GM12878 (cell line): Measurements from ENCODE around the gene PSAP. TPM values are rescaled to one million over a fixed set of nuclear protein-coding genes. Genes with fewer than 3 reads are reported as not detected.

ENCODE experiments used
- ATAC-seq: fragments of 200-7000 bp; cut with Tn5 transposase; 3 replicates; pipeline ENCODE4 v1.9.1; 2020; ENCODE audit warnings: mild to moderate bottlenecking, moderate library complexity
- BruUV-seq: library from RNA; stranded (reverse); fragments of 400-500 nt; replicated peaks from 2 replicates; lab custom pipeline; 2021; lab: Mats Ljungman, UMichigan
- CTCF ChIA-PET: fragments of 300-600 bp; sonication (Branson Sonifier 250); formaldehyde crosslinking; extraction: SDS; loops from one replicate; lab custom pipeline; 2021; ENCODE audit warnings: inconsistent platforms; lab: Yijun Ruan, JAX
- POLR2A ChIA-PET: fragments of 350-600 bp; formaldehyde crosslinking; extraction: SDS; loops from one replicate; lab custom pipeline; 2021; ENCODE audit warnings: inconsistent platforms; lab: Charles Lee
- RAD21 ChIA-PET: fragments of 300-600 bp; sonication (Branson Sonifier 250); formaldehyde crosslinking; loops from one replicate; lab custom pipeline; 2023; ENCODE audit warnings: antibody characterized with exemption; ENCODE audit not compliant: unreplicated experiment; lab: Charles Lee
- SMC1A ChIA-PET: fragments of 300-600 bp; sonication (Branson Sonifier 250); formaldehyde crosslinking; loops from one replicate; lab custom pipeline; 2023; ENCODE audit not compliant: unreplicated experiment, uncharacterized antibody; lab: Charles Lee
- DNase-seq: peaks from one replicate; pipeline ENCODE4 v3.0.0-alpha.2; 2011; ENCODE audit warnings: low read depth, low spot score
- FAIRE-seq: peaks from 3 replicates; lab custom pipeline; 2011; peaks lifted over from hg19 to GRCh38; lab: Jason Lieb, UNC
- H2AFZ ChIP-seq: 2 replicates; pipeline ENCODE4 v1.6.0; 2011; ENCODE audit warnings: low read depth, low read length, control low read depth; ENCODE audit not compliant: control insufficient read depth
- H3K27ac ChIP-seq: 2 replicates; pipeline ENCODE4 v1.5.1; 2011; ENCODE audit warnings: control low read depth; ENCODE audit not compliant: control insufficient read depth, insufficient read depth
- H3K27me3 ChIP-seq, 2 experiments: replicated peaks in 1 of 2; 2 replicates each; pipeline versions ENCODE4 v1.6.0 to v1.6.1; 2011; ENCODE audit warnings: low read length in 1 of 2; ENCODE audit not compliant: control insufficient read depth in 2 of 2, insufficient read depth in 2 of 2
- H3K36me3 ChIP-seq, 2 experiments: 2 replicates each; pipeline ENCODE4 v1.5.1; 2011; ENCODE audit warnings: low read length in 1 of 2; ENCODE audit not compliant: control insufficient read depth in 2 of 2, insufficient read depth in 2 of 2
- H3K4me1 ChIP-seq: 2 replicates; pipeline ENCODE4 v1.6.1; 2011; ENCODE audit warnings: mild to moderate bottlenecking, low read length, moderate library complexity, mixed read lengths; ENCODE audit not compliant: control insufficient read depth, insufficient read depth
- H3K4me2 ChIP-seq: 2 replicates; pipeline ENCODE4 v1.6.0; 2011; ENCODE audit warnings: control low read depth; ENCODE audit not compliant: control insufficient read depth, insufficient read depth
- H3K4me3 ChIP-seq: fragments of 200-600 bp; sonication (generic); 2 replicates; pipeline ENCODE4 v1.5.1; 2016
- H3K79me2 ChIP-seq: 2 replicates; pipeline ENCODE4 v1.6.0; 2011; ENCODE audit warnings: low read length; ENCODE audit not compliant: control insufficient read depth, insufficient read depth
- H3K9ac ChIP-seq: 2 replicates; pipeline ENCODE4 v1.8.0; 2011; ENCODE audit warnings: low read length, control low read depth, mixed read lengths; ENCODE audit not compliant: control insufficient read depth, insufficient read depth
- H3K9me3 ChIP-seq: replicated peaks from 3 replicates; pipeline ENCODE4 v1.5.1; 2011; ENCODE audit warnings: mild to moderate bottlenecking, low read length; ENCODE audit not compliant: control insufficient read depth, insufficient read depth
- H4K20me1 ChIP-seq: 2 replicates; pipeline ENCODE4 v1.6.0; 2011; ENCODE audit not compliant: control insufficient read depth, insufficient read depth
- ATF7 ChIP-seq: fragments of 450-650 bp; IDR thresholded peaks from 2 replicates; pipeline ENCODE4 v1.6.1; 2016; ENCODE audit warnings: low read depth, mild to moderate bottlenecking
- CHD1 ChIP-seq: IDR thresholded peaks from 2 replicates; pipeline ENCODE4 v1.6.1; 2012; ENCODE audit warnings: low read depth, low read length, improper control_type of control experiment
- DPF2 ChIP-seq: fragments of 450-650 bp; IDR thresholded peaks from 2 replicates; pipeline ENCODE4 v1.6.1; 2017; ENCODE audit warnings: mild to moderate bottlenecking
- EED ChIP-seq: sonication (generic); IDR thresholded peaks from 2 replicates; pipeline ENCODE4 v1.6.1; 2016; ENCODE audit warnings: antibody characterized with exemption, low read depth
- ELK1 ChIP-seq: IDR thresholded peaks from 2 replicates; pipeline ENCODE4 v1.6.1; 2012; ENCODE audit warnings: low read depth, low read length, improper control_type of control experiment
- FOS ChIP-seq: IDR thresholded peaks from 3 replicates; pipeline ENCODE4 v1.6.1; 2011; ENCODE audit warnings: borderline replicate concordance; ENCODE audit not compliant: insufficient read length; ENCODE audit errors: extremely low read depth
- NR2C1 ChIP-seq: fragments of 450-650 bp; IDR thresholded peaks from 2 replicates; pipeline ENCODE4 v1.6.1; 2017; ENCODE audit warnings: antibody characterized with exemption, mild to moderate bottlenecking, moderate library complexity
- NR2F1 ChIP-seq: fragments of 450-650 bp; conservative IDR thresholded peaks from 2 replicates; pipeline ENCODE4 v1.6.1; 2017; ENCODE audit warnings: mild to moderate bottlenecking
- POLR2AphosphoS2 ChIP-seq: IDR thresholded peaks from 2 replicates; pipeline ENCODE4 v1.6.1; 2011; ENCODE audit warnings: low read depth, mild to moderate bottlenecking, low read length, improper control_type of control experiment, moderate library complexity
- POLR2AphosphoS5 ChIP-seq: IDR thresholded peaks from 2 replicates; pipeline ENCODE4 v1.6.1; 2011; ENCODE audit warnings: mild to moderate bottlenecking, low read length, inconsistent platforms
- ZBTB33 ChIP-seq: fragments of 450-650 bp; IDR thresholded peaks from 2 replicates; pipeline ENCODE4 v1.6.1; 2017; ENCODE audit warnings: mild to moderate bottlenecking
- ZNF384 ChIP-seq: IDR thresholded peaks from 2 replicates; pipeline ENCODE4 v1.6.1; 2012; ENCODE audit warnings: low read depth, mild to moderate bottlenecking, low read length, improper control_type of control experiment, borderline replicate concordance
- WGBS: methylation state at CpG from one replicate; pipeline ENCODE4 v1.1.6; 2016; ENCODE audit warnings: low lambda C conversion rate; ENCODE audit not compliant: insufficient replicate concordance, insufficient coverage; ENCODE audit errors: missing lambda C conversion rate; 5-methylcytosine and 5-hydroxymethylcytosine counted together
- in situ Hi-C: fragments of 300-500 bp; cut with MboI; formaldehyde crosslinking; loops from 9 replicates; pipeline ENCODE4 v1.14.3; 2018; ENCODE audit warnings: mixed read lengths
- intact Hi-C: fragments of 100-400 bp; cut with micrococcal nuclease; formaldehyde crosslinking; loops from one replicate; pipeline ENCODE4 v1.14.2; 2022; ENCODE audit not compliant: unreplicated experiment
- polyA plus RNA-seq, 11 experiments: library from polyadenylated mRNA; depleted of rRNA in 4 of 11; unstranded in 6 of 11; stranded (reverse) in 5 of 11; fragments of >200 nt; fragmentation: Nextera tagmentation in 4 of 11; fragmentation: Illumina TruSeq in 1 of 11; extraction: Ambion mirVana in 4 of 11; extraction: Trizol in 1 of 11; gene quantifications; 1 replicate in 1 of 11; 2 replicates in 10 of 11; pipeline versions ENCODE4 v1.2.1 to v1.2.3, GENCODE V29; 2011 to 2016; ENCODE audit warnings: inconsistent platforms in 2 of 11, missing spikeins in 2 of 11, low read depth in 1 of 11
- total RNA-seq, 4 experiments: library from RNA; depleted of rRNA in 3 of 4; stranded (reverse); fragments of >200 nt in 3 of 4; fragmentation: Illumina TruSeq in 1 of 4; extraction: Trizol in 1 of 4; gene quantifications; 2 replicates each; pipeline versions ENCODE4 v1.2.1 to v1.2.3, GENCODE V29; 2013 to 2021
- TF ChIP-seq, protein P1 (sequence below): IDR thresholded peaks from 2 replicates; pipeline ENCODE4 v1.6.1; 2012; ENCODE audit warnings: low read length, inconsistent platforms

The PSAP gene
- total and polyA plus RNA-seq, 10 of the 15 experiments (the other 5 are each of a cell fraction or from before 2014, with no cell fraction given): 178 to 336 (median 286) TPM

DNA sequence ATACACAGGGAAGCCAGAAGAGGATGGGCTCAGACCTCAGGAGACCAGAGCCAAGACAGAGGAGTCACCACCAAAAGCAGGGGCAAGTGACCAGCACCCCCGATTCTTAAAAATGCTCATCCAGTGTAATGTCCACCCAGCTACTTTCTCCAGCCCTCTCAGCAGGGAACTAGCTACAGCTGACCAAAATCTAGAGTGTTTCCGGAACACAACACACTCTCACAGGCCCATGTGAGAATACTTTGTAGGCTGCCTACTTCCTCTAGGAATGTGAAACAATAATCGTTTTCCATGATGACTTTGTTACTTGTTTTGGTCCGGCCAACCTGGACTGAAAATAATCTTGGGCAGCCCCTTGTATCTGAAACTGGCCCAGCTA, 14.5 kb downstream of the PSAP start:
- Histone ChIP-seq H3K27me3 (no peaks in the 10 kb centered on the region), H3K4me2 (peak overlapping the region; percentile 86), H3K4me1 (peaks cover 61% of the 10 kb centered on the region), H3K4me3 (peak overlapping the region; percentile 44), H3K9me3 (no peaks in the 10 kb centered on the region), H4K20me1 (no peaks in the 10 kb centered on the region), H2AFZ (peak overlapping the region; percentile 7; the same call in 1 of the 2 replicates), H3K36me3 (peaks cover 13 to 18% of the 10 kb centered on the region in 2 experiments), H3K9ac (peak overlapping the region; percentile 67), H3K27ac (peak overlapping the region; percentile 89), H3K79me2 (peaks cover 69% of the 10 kb centered on the region)
- intact Hi-C loops: loop anchor here (1.0 to 2.0 kb wide), 4 partner anchors 37 to 212 kb away; no protein-coding TSS in a partner anchor
- FAIRE-seq (no peak), ATAC-seq (peak; percentile 46), DNase-seq (peak; percentile 48)
- CTCF ChIA-PET: interaction anchor here (0.8 to 7.5 kb wide), 16 partner anchors 10 to 212 kb away, joined by 3 to 104 read pairs (median 8); partner anchors contain the start of genes PSAP and VSIR
- RAD21 ChIA-PET: interaction anchor here (1.0 to 6.7 kb wide), 13 partner anchors 14 to 464 kb away, joined by 3 to 39 read pairs (median 4); partner anchors contain the start of gene PSAP
- whole genome bisulfite sequencing: 1% methylated on average over 4 of the region's 4 CpGs
- TF ChIP-seq NR2F1 (no peak), ZBTB33 (no peak), EED (no peak), ELK1 (no peak), DPF2 (no peak), POLR2AphosphoS2 (no peak), CHD1 (no peak), POLR2AphosphoS5 (0 out of 2 replicates have a peak, but pooled peaks have one; percentile 1), FOS (no peak), NR2C1 (no peak), ZNF384 (no peak), ATF7 (peak; percentile 10; the same call in 1 of the 2 replicates)
- TF ChIP-seq, protein P1, sequence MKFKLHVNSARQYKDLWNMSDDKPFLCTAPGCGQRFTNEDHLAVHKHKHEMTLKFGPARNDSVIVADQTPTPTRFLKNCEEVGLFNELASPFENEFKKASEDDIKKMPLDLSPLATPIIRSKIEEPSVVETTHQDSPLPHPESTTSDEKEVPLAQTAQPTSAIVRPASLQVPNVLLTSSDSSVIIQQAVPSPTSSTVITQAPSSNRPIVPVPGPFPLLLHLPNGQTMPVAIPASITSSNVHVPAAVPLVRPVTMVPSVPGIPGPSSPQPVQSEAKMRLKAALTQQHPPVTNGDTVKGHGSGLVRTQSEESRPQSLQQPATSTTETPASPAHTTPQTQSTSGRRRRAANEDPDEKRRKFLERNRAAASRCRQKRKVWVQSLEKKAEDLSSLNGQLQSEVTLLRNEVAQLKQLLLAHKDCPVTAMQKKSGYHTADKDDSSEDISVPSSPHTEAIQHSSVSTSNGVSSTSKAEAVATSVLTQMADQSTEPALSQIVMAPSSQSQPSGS: no peak
- no TSS peak for BruUV-seq
- POLR2A ChIA-PET: interaction anchor here (1.0 to 2.8 kb wide), 5 partner anchors 14 to 68 kb away, joined by 3 to 20 read pairs (median 4); partner anchors contain the start of gene PSAP
- in situ Hi-C loops: no loop called here
- SMC1A ChIA-PET: interaction anchor here (0.8 to 4.0 kb wide), 16 partner anchors 9 to 521 kb away, joined by 3 to 27 read pairs (median 5); partner anchors contain the start of genes PSAP and VSIR
